ES-I3 (cell line): ENCODE results near the gene PRR22.
A peak's percentile ranks its signal among the peaks of the same experiment; 100 is the strongest.
"Not testable (repeated sequence)": the region's sequence is repeated elsewhere in the genome, so short reads cannot be mapped to it uniquely, and the experiment has no call there.

Experiments
- H3K36me3 ChIP-seq: 2 replicates; pipeline ENCODE4 v1.6.1; 2013; ENCODE audit warnings: mild to moderate bottlenecking, low read length, control low read depth, moderate library complexity; ENCODE audit not compliant: insufficient read depth
- H3K4me1 ChIP-seq: 2 replicates; pipeline ENCODE4 v1.6.1; 2013; ENCODE audit warnings: mild to moderate bottlenecking, control low read depth, low read length; ENCODE audit not compliant: insufficient read depth
- H3K9ac ChIP-seq: 2 replicates; pipeline ENCODE4 v1.6.1; 2013; ENCODE audit warnings: low read depth, mild to moderate bottlenecking, low read length, moderate library complexity
- H3K9me3 ChIP-seq: 2 replicates; pipeline ENCODE4 v1.6.1; 2013; ENCODE audit warnings: mild to moderate bottlenecking, low read length, moderate library complexity; ENCODE audit not compliant: control insufficient read depth, insufficient read depth

The PRR22 gene

GRCh38 chr19:5790559-5791520 lies 6.3 kb upstream of the PRR22 start, which contains the start of gene DUS3L:
DUS3L (minus strand) TSS chr19:5791163; CDS start chr19:5791141, 22 bp downstream.
- H3K36me3 ChIP-seq: no peaks in the 10 kb centered on the region; the same call in 1 of the 2 replicates
- H3K4me1 ChIP-seq: no peaks in the 10 kb centered on the region; the same call in 1 of the 2 replicates
- no peaks in the 10 kb centered on the region for H3K9me3 ChIP-seq
- peak within 1 kb of the TSS; percentile 81 for H3K9ac ChIP-seq

- Histone ChIP-seq H3K9ac (peak overlapping the region; percentile 20; the same call in 1 of the 2 replicates), H3K4me1 (no peaks in the 10 kb centered on the region; the same call in 1 of the 2 replicates), H3K9me3 (no peaks in the 10 kb centered on the region), H3K36me3 (no peaks in the 10 kb centered on the region; the same call in 1 of the 2 replicates)
Measured at GRCh38 chr19:5789886-5790558, 5.5 kb upstream of the PRR22 start.

DNA sequence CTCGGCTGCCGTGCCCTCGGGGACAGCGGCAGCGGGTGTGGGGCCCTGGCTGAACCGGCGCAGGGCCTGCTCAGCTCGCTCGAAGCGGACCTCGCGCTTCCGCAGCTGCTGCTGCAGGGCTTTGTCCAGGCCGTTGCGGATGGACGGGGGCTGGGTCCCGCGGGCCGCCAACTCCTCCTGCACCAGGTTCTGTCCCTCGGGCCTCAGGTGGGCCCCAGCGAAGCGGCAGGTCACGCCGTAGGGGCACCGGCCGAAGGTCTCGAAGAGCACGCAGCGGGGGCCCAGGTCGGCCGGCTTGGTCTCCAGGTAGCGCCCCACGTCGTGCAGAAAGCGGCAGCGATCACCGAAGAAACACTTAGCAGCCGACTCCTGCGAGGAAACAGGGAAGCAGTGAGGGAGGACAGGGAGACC lies 4.8 kb upstream of the PRR22 start:
- no peaks in the 10 kb centered on the region; the same call in 1 of the 2 replicates for H3K4me1 ChIP-seq
- H3K9me3 ChIP-seq: no peaks in the 10 kb centered on the region
- no peak overlapping the region for H3K9ac ChIP-seq
- H3K36me3 ChIP-seq: no peaks in the 10 kb centered on the region; the same call in 1 of the 2 replicates

DNA sequence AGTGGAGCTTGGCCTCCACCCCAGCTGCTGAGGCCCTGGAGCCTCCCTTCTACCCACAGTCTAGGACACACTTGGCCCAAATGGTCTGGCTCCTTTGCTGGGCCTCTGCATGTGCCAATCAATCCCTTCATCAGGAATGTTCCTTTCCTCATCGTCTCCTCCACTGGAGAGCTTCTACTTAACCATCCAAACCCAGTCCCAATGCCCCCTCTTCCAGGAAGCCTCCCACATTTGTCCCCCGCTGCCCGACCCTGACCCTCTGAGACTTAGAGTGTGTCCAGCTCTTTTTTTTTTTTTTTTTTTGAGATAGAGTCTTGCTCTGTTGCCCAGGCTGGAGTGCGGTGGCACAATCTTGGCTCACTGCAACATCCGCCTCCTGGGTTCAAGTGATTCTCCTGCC lies 3.9 kb upstream of the PRR22 start:
- no peak overlapping the region for H3K9ac ChIP-seq
- H3K9me3 ChIP-seq: no peaks in the 10 kb centered on the region
- no peaks in the 10 kb centered on the region; the same call in 1 of the 2 replicates for H3K36me3 ChIP-seq
- no peaks in the 10 kb centered on the region; the same call in 1 of the 2 replicates for H3K4me1 ChIP-seq

DNA sequence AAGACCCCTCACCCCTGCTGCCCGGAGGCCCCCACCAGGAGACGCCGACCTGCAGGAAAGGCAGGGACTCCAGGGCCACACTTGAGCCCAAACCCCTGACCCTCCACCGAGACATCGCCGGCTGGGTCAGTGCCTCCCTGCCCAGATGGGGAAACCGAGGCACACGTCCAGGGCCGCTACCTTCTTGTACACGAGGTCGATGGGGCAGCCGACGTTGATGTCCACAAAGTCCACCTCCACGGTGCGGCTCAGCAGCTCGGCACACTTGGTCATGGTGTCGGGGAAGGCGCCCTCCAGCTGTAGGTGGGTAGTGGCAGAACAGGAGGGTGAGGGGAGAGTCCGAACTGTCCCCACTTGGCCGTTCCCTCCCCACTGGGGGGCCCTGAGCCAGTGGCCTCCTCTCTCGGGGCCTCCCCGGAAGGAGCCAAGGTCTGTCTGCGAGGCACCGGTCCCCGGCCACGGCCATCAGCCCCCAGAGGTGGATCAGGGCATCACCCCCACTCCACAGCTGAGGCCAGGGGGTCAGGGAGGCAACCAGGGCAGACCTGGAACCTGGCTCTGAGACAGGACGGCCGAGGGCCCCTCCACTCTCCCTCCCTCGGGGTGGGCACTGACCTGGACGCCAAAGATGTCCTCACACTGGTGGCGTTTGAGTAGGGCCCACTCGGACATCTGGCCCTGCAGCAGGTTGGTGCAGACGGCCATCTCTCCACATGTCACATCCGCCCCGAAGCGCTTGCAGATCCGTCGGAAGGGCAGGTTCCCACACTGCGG lies 3.0 kb upstream of the PRR22 start:
- no peaks in the 10 kb centered on the region for H3K9me3 ChIP-seq
- no peaks in the 10 kb centered on the region; the same call in 1 of the 2 replicates for H3K36me3 ChIP-seq
- no peak overlapping the region for H3K9ac ChIP-seq
- no peaks in the 10 kb centered on the region; the same call in 1 of the 2 replicates for H3K4me1 ChIP-seq

- no peaks in the 10 kb centered on the region; the same call in 1 of the 2 replicates for H3K4me1 ChIP-seq
- no peak overlapping the region for H3K9ac ChIP-seq
- no peaks in the 10 kb centered on the region; the same call in 1 of the 2 replicates for H3K36me3 ChIP-seq
- no peaks in the 10 kb centered on the region for H3K9me3 ChIP-seq
Measured at GRCh38 chr19:5786593-5787408, 2.3 kb upstream of the PRR22 start.

- Histone ChIP-seq H3K9ac (no peak overlapping the region), H3K36me3 (no peaks in the 10 kb centered on the region; the same call in 1 of the 2 replicates), H3K4me1 (no peaks in the 10 kb centered on the region), H3K9me3 (no peaks in the 10 kb centered on the region)
Measured at GRCh38 chr19:5785423-5785822, 877 bp upstream of the PRR22 start.

DNA sequence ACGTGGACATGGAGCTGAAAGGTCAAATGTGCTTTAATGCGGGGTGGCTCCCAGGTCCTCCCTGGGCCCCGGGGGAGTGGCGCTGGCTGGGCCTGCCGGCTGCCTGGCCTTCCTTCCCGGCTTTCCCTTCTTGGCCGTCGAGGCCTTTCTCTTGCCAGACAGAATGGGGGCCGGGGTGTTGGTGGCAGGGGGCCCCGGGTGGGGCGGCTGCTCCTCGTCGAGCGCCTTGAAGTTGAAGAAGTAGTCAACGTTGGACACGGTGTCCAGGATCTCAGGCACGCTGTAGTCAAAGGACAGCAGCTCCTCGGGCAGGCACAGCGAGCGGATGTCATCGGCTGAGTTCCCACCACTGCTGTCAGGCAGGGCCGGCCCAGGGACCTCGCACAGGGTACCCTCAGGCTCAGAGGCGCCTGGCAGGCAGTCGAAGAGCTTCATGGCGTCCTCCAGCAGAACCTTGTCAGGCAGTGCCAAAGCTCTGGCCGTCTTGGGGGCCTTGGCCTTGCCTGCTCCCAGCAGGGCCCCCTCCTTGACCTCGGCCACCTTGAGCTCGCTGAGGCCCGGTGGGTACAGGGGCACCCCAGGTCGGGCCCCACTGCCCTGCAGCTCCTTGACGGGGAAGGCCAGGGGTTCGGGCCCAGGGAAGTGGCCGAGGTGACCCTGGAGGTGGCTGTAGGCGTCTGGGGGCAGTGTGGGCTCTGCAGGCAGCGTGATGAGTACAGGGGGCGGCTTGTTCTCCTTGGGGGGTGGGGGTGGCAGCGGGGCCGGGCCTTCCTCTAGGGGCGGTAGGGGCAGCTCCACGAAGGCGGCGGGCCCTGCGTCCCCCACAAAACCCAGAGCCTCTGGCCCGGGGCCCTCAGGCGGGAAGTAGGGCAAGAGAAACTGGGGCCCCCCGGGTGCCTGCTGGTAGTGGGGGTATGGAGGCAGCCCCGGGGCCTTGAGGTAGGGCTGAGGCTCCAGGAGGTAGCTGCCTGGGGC lies 1.3 kb downstream of the PRR22 start:
- Histone ChIP-seq H3K36me3 (no peaks in the 10 kb centered on the region; the same call in 1 of the 2 replicates), H3K4me1 (no peaks in the 10 kb centered on the region), H3K9me3 (no peaks in the 10 kb centered on the region), H3K9ac (no peak overlapping the region)

- no peaks in the 10 kb centered on the region for H3K9me3 ChIP-seq
- no peak overlapping the region for H3K9ac ChIP-seq
- no peaks in the 10 kb centered on the region; the same call in 1 of the 2 replicates for H3K36me3 ChIP-seq
- no peaks in the 10 kb centered on the region for H3K4me1 ChIP-seq
Measured at GRCh38 chr19:5782322-5782721, 2.2 kb downstream of the PRR22 start.

DNA sequence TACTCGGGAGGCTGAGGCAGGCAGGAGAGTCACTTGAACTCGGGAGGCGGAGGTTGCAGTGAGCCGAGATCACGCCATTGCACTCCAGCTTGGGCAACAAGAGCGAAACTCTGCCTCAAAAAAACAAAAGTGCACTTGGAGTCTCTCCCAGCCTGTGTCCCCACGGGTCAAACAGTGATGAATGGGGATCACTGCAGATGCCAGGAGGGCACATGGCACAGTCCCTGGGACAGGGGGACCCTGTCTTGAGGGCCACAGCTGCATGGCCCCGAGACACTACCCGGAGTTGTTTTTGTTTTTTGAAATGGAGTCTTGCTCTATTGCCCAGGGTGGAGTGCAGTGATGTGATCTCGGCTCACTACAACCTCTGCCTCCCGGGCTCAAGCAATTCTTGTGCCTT lies 3.6 kb downstream of the PRR22 start:
- H3K9me3 ChIP-seq, H3K4me1 ChIP-seq, H3K9ac ChIP-seq, H3K36me3 ChIP-seq: not testable (repeated sequence)

DNA sequence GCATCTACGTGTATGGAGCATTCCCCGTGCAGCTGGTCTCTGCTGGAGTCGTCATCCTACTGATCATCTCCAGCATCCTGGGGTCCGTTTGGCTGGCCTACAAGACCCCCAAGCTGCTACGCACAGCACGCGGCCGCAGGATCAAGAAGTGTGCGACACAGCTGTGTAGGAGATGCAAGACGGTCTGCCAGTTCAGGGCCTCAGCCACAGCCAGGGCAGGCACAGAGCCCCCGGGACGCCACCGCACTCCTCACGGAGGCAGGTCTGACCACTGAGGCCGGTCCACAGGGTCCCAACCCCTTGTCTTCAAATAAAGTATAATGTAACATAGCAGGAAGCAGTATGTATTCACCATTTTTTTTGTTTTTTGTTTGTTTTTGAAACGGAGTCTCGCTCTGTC lies 6.1 kb downstream of the PRR22 start:
- H3K9ac ChIP-seq: no peak overlapping the region
- no peaks in the 10 kb centered on the region for H3K36me3 ChIP-seq
- no peaks in the 10 kb centered on the region; the same call in 1 of the 2 replicates for H3K9me3 ChIP-seq
- no peaks in the 10 kb centered on the region for H3K4me1 ChIP-seq

DNA sequence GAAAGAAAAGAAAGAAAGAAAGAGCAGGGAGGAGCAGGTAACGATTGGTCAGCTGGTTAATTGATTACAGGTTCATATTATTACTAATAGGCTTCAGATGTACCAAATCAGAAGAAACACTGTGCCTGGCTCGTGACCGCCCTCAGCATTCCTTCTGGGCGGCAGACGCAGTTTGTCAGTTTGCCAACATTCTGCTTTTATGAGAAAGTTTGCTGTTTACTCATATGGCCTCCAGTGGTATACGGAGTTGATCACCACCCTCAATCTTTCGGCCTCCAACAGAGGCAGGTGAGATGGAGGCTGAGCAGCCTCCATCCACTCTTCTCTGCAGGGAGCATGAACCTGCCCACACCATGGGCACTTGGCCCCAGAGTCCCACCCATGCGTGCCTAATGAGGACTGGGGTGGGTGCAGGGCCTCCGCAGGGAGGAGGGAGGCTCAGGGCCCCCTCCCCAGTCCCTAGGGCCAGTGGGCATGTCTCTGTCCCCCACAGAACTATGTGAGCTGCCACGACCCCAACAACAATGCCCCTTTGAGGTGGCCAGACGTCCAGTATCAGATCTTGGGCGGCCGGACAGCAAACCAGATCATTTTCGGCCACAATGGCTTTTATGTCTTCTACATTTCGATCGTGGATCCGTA lies 8.8 kb downstream of the PRR22 start:
- Histone ChIP-seq H3K36me3 (no peaks in the 10 kb centered on the region), H3K9me3 (no peaks in the 10 kb centered on the region; the same call in 1 of the 2 replicates), H3K4me1 (no peaks in the 10 kb centered on the region), H3K9ac (no peak overlapping the region)
